Measurements from ENCODE around the gene SRC. TPM values are rescaled to one million over a fixed set of nuclear protein-coding genes. Genes with fewer than 3 reads are reported as not detected.

SRC gene
- total RNA-seq, 1 experiment from 2014 or later, result 23.3 TPM

DNA sequence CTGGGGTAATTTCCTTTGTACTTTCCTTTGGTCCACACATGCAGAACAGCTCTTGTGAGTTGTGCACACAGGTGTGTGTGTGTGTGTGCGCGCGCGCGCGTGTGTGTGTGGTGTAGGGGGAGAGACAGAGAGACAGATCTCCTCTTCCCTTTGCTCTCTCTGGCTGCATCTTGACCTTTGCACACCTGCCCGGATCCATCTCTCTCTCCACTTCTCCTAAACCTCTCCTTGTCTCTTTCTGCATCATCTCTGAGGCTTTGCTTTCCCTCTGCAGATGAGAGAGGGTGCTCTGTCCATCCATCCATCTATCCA, 67.0 kb downstream of the SRC start:
- BruUV-seq (replicated peaks), result no TSS peak
- H3K4me3 ChIP-seq (ENCODE audit: low read depth, low read length, poor library complexity, severe bottlenecking), result no peak overlapping the region
- intact Hi-C loops (cut with micrococcal nuclease; ENCODE audit: unreplicated experiment), result no loop called here
- peaks cover 9% of the 10 kb centered on the region for H3K4me1 ChIP-seq (ENCODE audit: insufficient read depth, low read length, poor library complexity, severe bottlenecking)
- no peaks in the 10 kb centered on the region for H3K36me3 ChIP-seq (ENCODE audit: insufficient read depth, low read length, poor library complexity, severe bottlenecking)
- H3K9me3 ChIP-seq (ENCODE audit: low read depth, low read length, poor library complexity, severe bottlenecking), result no peaks in the 10 kb centered on the region
- no peak for DNase-seq (ENCODE audit: low spot score)
- POLR2A ChIA-PET (ENCODE audit: low non-redundant PET), result no interaction called here
- H3K27me3 ChIP-seq (replicated peaks; ENCODE audit: insufficient read depth, low read depth, low read length, poor library complexity), result no peaks in the 10 kb centered on the region
- no peak for TF ChIP-seq EZH2 (IDR thresholded peaks at IDR 0.05; ENCODE audit: borderline replicate concordance, low read depth, low read length, poor library complexity, severe bottlenecking)
- H3K27ac ChIP-seq (ENCODE audit: low read depth, low read length, poor library complexity, severe bottlenecking), result no peak overlapping the region
- CTCF ChIA-PET, result no interaction called here

DNA sequence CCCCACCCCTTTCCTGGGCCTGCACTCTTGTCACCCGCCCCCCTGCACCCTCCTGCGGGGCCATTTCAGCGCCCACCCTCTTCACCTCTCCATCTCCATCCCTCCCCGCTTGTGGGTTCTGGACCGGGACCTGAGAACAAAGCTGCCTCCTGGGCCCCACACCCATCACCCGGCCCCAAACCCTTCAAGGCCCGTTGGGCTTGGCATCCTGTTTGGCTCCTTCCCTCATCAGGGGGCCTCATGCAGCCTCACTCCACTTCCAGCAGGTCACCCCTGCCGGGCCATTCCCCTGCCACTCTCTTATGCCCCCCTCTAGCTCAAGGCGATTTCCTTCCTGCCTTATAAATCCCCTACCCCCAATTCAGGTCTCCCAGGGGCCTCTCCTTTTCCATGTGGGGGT, 67.4 kb downstream of the SRC start:
- H3K4me3 ChIP-seq (ENCODE audit: low read depth, low read length, poor library complexity, severe bottlenecking), result no peak overlapping the region
- no peak for DNase-seq (ENCODE audit: low spot score)
- TF ChIP-seq, protein P1, sequence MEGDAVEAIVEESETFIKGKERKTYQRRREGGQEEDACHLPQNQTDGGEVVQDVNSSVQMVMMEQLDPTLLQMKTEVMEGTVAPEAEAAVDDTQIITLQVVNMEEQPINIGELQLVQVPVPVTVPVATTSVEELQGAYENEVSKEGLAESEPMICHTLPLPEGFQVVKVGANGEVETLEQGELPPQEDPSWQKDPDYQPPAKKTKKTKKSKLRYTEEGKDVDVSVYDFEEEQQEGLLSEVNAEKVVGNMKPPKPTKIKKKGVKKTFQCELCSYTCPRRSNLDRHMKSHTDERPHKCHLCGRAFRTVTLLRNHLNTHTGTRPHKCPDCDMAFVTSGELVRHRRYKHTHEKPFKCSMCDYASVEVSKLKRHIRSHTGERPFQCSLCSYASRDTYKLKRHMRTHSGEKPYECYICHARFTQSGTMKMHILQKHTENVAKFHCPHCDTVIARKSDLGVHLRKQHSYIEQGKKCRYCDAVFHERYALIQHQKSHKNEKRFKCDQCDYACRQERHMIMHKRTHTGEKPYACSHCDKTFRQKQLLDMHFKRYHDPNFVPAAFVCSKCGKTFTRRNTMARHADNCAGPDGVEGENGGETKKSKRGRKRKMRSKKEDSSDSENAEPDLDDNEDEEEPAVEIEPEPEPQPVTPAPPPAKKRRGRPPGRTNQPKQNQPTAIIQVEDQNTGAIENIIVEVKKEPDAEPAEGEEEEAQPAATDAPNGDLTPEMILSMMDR (conservative IDR thresholded peaks at IDR 0.05; ENCODE audit: low read depth, low read length), result no peak
- TF ChIP-seq EZH2 (IDR thresholded peaks at IDR 0.05; ENCODE audit: borderline replicate concordance, low read depth, low read length, poor library complexity, severe bottlenecking), result no peak
- BruUV-seq (replicated peaks), result no TSS peak
- ChIA-PET CTCF (no interaction called here), POLR2A (ENCODE audit: low non-redundant PET) (no interaction called here)
- H3K27ac ChIP-seq (ENCODE audit: low read depth, low read length, poor library complexity, severe bottlenecking), result no peak overlapping the region
- no peaks in the 10 kb centered on the region for H3K36me3 ChIP-seq (ENCODE audit: insufficient read depth, low read length, poor library complexity, severe bottlenecking)
- H3K27me3 ChIP-seq (replicated peaks; ENCODE audit: insufficient read depth, low read depth, low read length, poor library complexity), result no peaks in the 10 kb centered on the region
- H3K4me1 ChIP-seq (ENCODE audit: insufficient read depth, low read length, poor library complexity, severe bottlenecking), result peaks cover 9% of the 10 kb centered on the region
- no peaks in the 10 kb centered on the region for H3K9me3 ChIP-seq (ENCODE audit: low read depth, low read length, poor library complexity, severe bottlenecking)
- intact Hi-C loops (cut with micrococcal nuclease; ENCODE audit: unreplicated experiment), result no loop called here

DNA sequence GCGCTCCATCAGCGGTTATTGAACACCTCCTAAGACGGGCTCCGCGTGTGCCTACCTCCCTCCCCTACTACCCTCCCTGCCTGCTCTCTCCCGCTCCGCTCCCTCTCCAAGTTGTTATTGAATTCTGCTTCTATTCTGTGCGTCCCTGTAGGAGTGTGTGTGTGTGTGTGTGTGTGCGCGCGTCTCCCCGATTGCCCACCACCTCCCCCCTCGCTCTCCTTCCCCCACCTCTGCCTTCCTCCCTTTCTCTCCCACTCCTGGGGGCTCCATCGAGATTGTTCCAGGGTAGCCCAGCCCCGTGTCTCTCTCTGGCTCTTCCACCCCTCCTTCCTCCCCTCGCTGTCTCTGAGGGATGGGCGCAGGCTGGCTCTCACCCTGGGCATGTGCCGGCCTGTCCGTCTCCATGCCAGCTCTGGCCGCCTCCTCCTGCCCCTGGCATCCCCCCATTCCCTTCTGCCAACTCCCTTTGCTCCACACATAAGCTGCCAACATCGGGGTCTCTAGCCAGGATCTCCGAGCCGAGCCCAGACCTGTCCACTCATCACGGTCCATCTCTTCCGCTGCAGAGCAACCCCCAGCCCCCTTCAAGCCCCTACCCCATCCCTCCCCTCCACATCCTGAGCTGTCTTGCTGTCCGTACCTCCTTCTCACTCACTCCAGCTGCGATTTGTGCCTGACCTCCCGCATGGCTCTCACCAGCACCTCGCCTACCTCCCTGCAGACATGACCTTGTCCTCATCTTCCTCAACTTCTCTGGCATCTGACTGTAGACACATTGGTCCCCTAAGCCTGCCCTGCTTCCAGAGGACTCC, 68.5 kb downstream of the SRC start:
- CTCF ChIA-PET, result no interaction called here
- no peak overlapping the region for H3K27ac ChIP-seq (ENCODE audit: low read depth, low read length, poor library complexity, severe bottlenecking)
- TF ChIP-seq, protein P1 (conservative IDR thresholded peaks at IDR 0.05; ENCODE audit: low read depth, low read length), result no peak
- TF ChIP-seq EZH2 (IDR thresholded peaks at IDR 0.05; ENCODE audit: borderline replicate concordance, low read depth, low read length, poor library complexity, severe bottlenecking), result no peak

More for the DNA sequence above, 68.5 kb downstream of the SRC start:
- POLR2A ChIA-PET (ENCODE audit: low non-redundant PET), result no interaction called here
- peaks cover 9% of the 10 kb centered on the region for H3K4me1 ChIP-seq (ENCODE audit: insufficient read depth, low read length, poor library complexity, severe bottlenecking)
- no TSS peak for BruUV-seq (replicated peaks)
- H3K36me3 ChIP-seq (ENCODE audit: insufficient read depth, low read length, poor library complexity, severe bottlenecking), result no peaks in the 10 kb centered on the region
- no peaks in the 10 kb centered on the region for H3K27me3 ChIP-seq (replicated peaks; ENCODE audit: insufficient read depth, low read depth, low read length, poor library complexity)
- intact Hi-C loops (cut with micrococcal nuclease; ENCODE audit: unreplicated experiment), result no loop called here
- no peak overlapping the region for H3K4me3 ChIP-seq (ENCODE audit: low read depth, low read length, poor library complexity, severe bottlenecking)
- no peak for DNase-seq (ENCODE audit: low spot score)
- no peaks in the 10 kb centered on the region for H3K9me3 ChIP-seq (ENCODE audit: low read depth, low read length, poor library complexity, severe bottlenecking)

Data from A673 (cell line).